HT-29 (cell line): ENCODE results near the gene TBX6. TPM values are rescaled to one million over a fixed set of nuclear protein-coding genes. Genes with fewer than 3 reads are reported as not detected.
"Not testable (repeated sequence)": the region's sequence is repeated elsewhere in the genome, so short reads cannot be mapped to it uniquely, and the experiment has no call there.

ENCODE experiments used
- DNase-seq: peaks from one replicate; pipeline ENCODE4 v3.0.0-alpha.2; 2015; ENCODE audit warnings: low spot score
- total RNA-seq: library from RNA; depleted of rRNA; stranded (reverse); fragments of >200 nt; shearing (Covaris generic); gene quantifications from 2 replicates; pipeline ENCODE4 v1.2.3, GENCODE V29; 2014; rRNA removed

TBX6 gene, protein sequence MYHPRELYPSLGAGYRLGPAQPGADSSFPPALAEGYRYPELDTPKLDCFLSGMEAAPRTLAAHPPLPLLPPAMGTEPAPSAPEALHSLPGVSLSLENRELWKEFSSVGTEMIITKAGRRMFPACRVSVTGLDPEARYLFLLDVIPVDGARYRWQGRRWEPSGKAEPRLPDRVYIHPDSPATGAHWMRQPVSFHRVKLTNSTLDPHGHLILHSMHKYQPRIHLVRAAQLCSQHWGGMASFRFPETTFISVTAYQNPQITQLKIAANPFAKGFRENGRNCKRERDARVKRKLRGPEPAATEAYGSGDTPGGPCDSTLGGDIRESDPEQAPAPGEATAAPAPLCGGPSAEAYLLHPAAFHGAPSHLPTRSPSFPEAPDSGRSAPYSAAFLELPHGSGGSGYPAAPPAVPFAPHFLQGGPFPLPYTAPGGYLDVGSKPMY
- total RNA-seq, result 2.5 and 3.5 TPM in 2 replicates

GRCh38 chr16:30091474-30092372 lies at the start of gene TBX6:
Gene TBX6 (minus strand): TSS chr16:30091924. CDS start chr16:30091193, 731 bp downstream.
- DNase-seq, result peak; percentile 93

DNA sequence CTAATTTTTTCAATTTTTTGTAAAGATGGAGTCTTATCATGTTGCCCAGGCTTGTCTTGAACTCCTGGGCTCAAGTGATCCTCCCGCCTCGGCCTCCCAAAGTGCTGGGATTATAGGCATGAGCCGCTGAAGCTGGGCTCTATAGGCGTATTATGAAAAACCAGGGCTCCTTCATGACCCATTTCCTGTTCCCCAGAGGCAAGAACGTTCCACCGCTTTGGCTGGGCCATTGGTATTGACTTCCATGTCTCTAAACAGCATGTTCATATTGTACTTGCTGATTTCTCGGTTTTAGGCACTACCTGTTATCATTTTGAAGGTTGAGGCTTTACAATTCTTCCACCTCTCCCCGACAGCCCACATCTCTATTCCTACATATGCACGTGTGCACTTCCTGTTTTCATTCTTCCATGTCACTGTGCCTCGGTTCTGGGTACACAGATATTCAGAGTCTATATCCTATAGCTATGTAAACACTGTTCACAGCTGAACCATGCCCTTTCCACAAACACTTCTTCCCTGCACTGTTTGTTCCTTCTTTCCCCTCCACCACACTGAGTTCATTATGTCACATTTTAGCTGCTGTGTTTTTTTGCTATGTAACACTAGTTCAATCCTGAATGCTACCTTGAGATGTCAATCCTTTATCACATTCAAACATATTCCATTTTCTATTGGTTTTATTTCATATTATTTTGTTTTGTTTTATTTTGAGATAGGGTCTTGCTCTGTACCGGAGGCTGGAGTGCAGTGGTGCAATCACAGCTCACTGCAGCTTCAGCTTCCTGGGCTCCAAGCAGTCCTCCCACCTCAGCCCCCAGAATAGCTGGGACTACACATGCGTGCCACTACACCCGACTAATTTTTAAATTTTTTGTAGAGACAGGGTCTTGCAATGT lies 48.1 kb upstream of the TBX6 start:
- no peak for DNase-seq

DNA sequence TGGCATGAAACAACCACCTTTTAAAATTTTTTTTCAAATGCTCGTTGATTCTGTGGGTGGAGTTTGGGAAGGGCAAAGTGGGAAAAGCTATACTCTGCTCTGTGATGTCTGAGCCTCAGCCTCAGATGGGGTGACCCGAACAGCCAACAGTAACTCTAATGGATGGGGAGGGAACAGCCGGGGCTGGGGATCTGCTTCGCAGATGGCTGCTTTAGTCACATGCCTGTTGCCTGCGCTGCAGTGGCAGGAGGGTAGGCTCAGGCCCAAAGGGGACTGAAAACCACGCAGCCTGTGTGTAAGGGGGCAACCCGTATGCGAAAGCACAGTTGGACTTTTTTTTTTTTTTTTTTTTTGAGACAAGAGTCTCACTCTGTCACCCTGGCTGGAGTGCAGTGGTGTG lies 46.2 kb upstream of the TBX6 start:
- no peak for DNase-seq

DNA sequence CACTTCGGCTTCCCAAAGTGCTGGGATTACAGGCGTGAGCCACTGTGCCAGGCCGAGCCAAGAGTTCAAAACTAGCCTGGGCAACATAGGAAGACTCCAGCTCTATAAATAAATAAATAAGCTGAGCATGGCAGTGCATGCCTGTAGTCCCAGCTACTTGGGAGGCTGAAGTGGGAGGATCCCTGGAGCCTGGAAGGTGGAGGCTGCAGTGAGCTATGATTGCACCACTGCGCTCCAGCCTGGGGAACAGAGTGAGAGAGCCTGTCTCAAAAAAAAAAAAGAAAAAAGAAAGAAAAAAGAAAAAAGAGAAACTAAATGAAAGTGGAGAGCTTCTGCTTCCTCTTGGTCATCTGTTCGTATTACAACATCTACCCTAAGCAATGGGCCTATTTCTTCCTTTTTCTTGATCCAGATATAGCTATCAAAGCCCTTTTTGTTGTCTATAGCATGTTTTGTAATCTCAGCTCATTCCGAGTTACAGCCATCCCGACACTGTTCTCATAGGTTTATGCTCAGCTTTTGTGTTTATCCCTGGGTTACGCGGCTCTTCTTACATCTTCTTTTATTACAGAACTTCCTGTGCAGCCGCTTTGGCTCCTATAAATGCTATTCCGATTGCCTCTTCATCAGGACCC lies 45.4 kb upstream of the TBX6 start:
- no peak for DNase-seq

- DNase-seq, result no peak
Measured at GRCh38 chr16:30132591-30132990, 40.9 kb upstream of the TBX6 start.

DNA sequence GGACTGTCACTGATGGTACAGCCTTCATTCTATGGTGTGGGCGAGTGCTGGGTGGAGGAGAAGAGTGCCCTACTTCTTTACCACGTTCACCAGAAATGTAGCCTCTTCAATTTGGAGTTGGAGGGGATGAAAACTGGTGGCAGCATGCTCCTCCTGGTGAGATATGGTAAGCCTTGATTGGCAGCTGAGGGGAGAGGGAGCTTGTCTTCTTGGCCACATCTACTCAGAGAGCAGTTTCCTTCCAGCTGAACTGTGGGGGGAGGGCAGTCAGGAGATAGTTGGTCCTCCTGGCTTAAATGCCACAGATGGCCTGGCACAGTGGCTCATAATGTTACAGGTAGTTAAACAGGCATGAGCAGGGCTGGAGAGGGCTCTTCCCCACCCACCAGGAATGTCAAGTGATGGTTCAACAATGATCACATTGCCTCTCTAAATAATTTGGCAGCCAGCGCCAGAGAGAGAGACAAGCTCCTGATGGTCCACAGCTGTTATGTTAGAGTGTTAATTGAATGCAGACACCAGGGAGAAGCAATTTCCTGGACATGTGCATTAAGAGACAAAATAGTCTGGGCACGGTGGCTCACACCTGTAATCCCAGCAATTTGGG lies 40.2 kb upstream of the TBX6 start:
- no peak for DNase-seq

DNA sequence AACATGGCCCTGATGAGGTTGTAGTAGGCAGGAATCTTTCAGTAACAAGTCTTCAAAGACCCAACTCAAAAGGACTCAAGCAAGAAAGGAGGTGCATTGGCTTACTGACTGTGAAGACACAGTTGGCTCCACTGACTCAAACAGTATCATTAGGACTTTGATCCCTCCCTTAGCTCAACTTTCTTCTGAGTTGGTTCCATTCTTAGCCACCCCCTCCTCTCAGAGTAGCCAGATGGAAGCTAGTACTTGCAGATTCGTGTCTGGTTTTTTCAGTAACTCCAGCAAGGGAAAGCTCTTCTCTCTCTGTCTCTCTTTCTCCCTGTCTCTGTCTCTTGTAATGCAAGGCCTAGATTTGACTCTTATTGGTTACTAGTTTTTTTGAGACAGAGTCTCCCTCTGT lies 36.3 kb upstream of the TBX6 start:
- no peak for DNase-seq

- not testable (repeated sequence) for DNase-seq
Measured at GRCh38 chr16:30125690-30126089, 34.0 kb upstream of the TBX6 start.

- DNase-seq, result no peak
Measured at GRCh38 chr16:30124985-30125379, 33.3 kb upstream of the TBX6 start.

DNA sequence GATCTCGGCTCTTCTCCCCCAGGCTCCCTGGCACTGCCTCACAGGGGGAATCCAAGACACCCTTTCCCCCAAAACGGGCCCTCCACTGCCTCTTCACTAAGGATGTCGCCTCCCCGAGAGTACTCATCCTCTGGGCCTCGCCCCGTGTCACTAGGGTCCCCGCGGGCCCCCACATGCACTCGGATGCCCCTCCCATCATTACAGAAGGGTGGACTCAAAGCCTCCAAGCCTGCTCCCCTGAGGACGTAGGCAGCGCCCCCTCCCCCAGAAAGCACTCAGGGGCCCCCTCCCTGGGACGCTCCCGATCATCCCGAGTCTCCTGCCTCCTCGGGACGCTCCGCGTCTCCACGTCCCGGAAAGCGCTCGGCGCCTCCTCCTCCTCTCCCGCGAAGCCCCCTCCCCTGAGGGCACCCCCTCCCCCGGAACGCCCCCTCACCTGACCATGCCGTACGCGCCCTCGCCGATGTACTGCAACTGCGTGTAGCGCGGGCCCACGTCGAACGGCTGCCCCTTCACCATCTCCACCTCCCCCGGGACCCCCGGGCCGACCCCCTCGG lies 31.0 kb upstream of the TBX6 start:
- no peak for DNase-seq

GRCh38 chr16:30121741-30122571 lies 30.2 kb upstream of the TBX6 start:
- DNase-seq, result no peak

GRCh38 chr16:30120340-30121105 lies 28.8 kb upstream of the TBX6 start:
- DNase-seq, result peak; percentile 63

DNA sequence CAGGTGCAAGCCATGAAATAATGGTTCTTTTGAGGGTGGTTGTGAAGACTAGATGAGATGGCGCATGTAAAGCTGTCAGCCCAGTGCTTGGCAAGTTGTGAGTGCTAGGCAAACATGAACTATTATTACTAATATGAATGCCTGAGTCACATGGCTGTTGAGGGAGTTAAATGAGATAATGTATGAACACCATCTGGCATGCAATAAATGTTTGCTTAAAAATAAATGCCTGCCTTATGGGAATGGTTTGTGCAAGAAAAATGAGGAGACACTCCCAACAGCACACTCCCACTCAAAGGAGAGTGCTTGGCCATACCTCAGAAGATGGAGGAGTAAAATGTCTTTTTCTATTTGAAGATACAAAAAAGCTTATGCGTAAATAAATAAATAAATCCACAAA lies 27.7 kb upstream of the TBX6 start:
- no peak for DNase-seq

- no peak for DNase-seq
Measured at GRCh38 chr16:30117768-30118167, 26.0 kb upstream of the TBX6 start.

DNA sequence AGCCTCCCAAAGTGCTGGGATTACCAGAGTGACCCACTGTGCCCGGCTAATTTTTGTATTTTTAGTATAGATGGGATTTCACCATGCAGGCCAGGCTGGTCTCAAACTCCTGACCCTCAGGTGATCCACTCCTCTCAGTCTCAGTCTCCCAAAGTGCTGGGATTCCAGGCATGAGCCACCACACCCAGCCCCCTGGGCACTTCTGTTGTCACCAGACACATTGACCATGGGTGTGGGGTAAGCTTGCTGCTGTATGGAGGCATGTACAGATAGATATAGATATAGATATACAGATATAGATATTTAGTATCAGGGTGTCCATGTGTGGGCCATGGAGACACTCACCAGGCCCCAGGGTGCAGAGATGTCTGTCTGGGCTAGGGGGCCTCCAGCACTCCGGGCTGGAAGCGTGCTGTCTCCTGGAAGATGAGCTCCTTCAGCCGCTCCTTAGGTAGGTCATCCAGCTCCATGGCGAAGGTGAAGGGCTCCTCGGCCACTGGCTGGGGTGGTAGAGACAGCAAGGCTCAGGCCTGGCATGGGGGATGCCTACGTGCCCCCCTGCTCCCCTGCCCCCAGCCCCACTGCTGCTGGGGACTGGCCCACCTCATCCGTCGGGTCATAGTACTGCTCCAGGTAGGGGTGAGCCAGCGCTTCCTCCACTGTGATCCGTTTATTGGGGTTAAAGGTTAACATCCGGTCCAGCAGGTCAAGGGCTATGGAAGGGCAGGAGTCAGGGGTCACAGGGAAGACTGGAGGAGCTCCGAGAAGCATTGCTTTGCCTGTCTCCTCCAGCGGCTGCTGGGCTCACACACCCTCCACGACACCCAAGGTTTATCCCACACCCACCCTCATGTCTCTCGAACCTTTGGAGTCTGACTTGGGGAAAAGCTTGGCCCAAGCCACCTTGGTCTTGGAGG lies 24.8 kb upstream of the TBX6 start:
- no peak for DNase-seq

DNA sequence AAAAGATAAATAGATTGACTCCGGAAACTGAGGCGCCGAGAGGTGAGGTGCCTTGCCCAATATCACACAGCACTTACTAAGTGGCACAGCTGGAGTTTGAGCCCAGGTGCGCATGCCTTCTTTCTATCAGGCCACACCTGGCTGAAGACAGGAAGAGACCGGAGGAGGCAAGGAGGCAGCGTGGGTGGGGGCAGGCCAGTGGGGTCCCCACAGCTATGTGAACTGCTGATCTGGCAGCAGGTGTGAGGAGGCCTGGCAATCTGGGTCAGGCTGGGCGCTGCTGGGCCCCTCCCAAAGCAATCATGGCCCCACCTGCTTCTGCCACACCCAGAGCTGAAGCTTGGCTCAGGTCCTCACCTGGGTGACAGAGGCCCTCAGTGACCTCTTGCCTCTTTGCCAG lies 23.5 kb upstream of the TBX6 start:
- peak; percentile 38 for DNase-seq

GRCh38 chr16:30114833-30115232 lies 23.1 kb upstream of the TBX6 start:
- DNase-seq, result not testable (repeated sequence)
